BLaER1 (cell line): Measurements from ENCODE around the gene OTUD3.

ENCODE experiments used
- H3K27ac ChIP-seq: shearing (Covaris generic); formaldehyde crosslinking; 2 replicates; pipeline ENCODE4 v1.8.1; 2022
- H3K27me3 ChIP-seq: shearing (Covaris generic); formaldehyde crosslinking; 2 replicates; pipeline ENCODE4 v1.8.1; 2022
- H3K36me3 ChIP-seq: shearing (Covaris generic); formaldehyde crosslinking; 2 replicates; pipeline ENCODE4 v1.8.1; 2022
- H3K4me1 ChIP-seq: shearing (Covaris generic); formaldehyde crosslinking; 2 replicates; pipeline ENCODE4 v1.8.1; 2022
- H3K4me2 ChIP-seq: shearing (Covaris generic); formaldehyde crosslinking; 2 replicates; pipeline ENCODE4 v1.8.1; 2022
- H3K4me3 ChIP-seq: shearing (Covaris generic); formaldehyde crosslinking; 2 replicates; pipeline ENCODE4 v1.8.1; 2022
- H3K9ac ChIP-seq: shearing (Covaris generic); formaldehyde crosslinking; 2 replicates; pipeline ENCODE4 v1.8.1; 2022
- H3K9me3 ChIP-seq: shearing (Covaris generic); formaldehyde crosslinking; 2 replicates; pipeline ENCODE4 v1.8.1; 2022
- H4K20me1 ChIP-seq: shearing (Covaris generic); formaldehyde crosslinking; 2 replicates; pipeline ENCODE4 v1.8.1; 2022
- Cebpa-rat ChIP-seq: shearing (Covaris generic); IDR thresholded peaks from 2 replicates; pipeline ENCODE4 v1.8.1; 2022

OTUD3 gene

DNA sequence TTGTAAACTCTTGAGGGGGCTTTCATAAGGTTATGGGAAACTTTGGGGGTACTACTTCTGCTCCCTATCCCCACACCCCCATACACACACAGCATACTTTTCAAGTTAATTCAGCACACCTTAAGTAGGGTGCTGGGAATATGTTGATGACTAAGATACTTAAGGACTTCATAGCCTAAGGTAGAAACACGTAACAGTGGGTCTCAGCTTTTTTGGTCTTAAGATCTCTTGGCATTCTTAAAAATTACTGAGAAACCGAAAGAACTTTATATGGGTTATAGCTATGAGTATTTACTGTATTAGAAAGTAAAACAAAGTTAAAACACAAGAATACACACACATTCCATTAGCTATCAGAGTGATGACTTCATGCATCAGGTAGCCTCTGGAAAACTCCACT lies 2.1 kb downstream of the OTUD3 start:
- Histone ChIP-seq H3K9ac (peak overlapping the region; percentile 96; the same call in 1 of the 2 replicates), H3K27ac (no peak overlapping the region), H3K36me3 (peaks cover 42% of the 10 kb centered on the region), H3K4me1 (peaks cover 33% of the 10 kb centered on the region), H3K9me3 (no peaks in the 10 kb centered on the region), H4K20me1 (peaks cover 69% of the 10 kb centered on the region), H3K4me3 (peak overlapping the region; percentile 97; the same call in 1 of the 2 replicates), H3K27me3 (no peaks in the 10 kb centered on the region), H3K4me2 (peak overlapping the region; percentile 98)
- TF ChIP-seq Cebpa-rat: no peak

DNA sequence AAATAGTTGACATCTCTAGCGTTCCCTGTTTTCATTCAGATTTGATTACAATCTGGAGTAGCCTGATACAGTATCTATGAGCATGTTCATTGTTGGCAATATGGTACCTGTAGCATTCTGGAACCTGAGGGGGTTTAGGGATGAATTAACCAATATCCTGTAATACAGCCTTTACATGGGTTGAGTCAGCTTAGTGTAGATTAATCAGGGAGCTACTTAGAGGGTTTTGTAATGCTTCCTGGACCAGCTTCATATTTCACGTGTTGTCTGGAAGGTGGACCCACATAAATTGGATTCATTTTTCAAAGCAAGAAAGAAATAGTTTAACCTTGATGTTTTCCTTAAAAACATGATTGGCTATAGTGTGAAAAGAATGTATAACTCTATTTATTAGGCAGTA lies 3.6 kb downstream of the OTUD3 start:
- Histone ChIP-seq H4K20me1 (peaks cover 83% of the 10 kb centered on the region), H3K4me3 (no peak overlapping the region), H3K4me2 (no peak overlapping the region), H3K9me3 (no peaks in the 10 kb centered on the region), H3K27me3 (no peaks in the 10 kb centered on the region), H3K9ac (no peak overlapping the region), H3K36me3 (peaks cover 55% of the 10 kb centered on the region), H3K4me1 (peaks cover 33% of the 10 kb centered on the region), H3K27ac (no peak overlapping the region)
- TF ChIP-seq Cebpa-rat: no peak

DNA sequence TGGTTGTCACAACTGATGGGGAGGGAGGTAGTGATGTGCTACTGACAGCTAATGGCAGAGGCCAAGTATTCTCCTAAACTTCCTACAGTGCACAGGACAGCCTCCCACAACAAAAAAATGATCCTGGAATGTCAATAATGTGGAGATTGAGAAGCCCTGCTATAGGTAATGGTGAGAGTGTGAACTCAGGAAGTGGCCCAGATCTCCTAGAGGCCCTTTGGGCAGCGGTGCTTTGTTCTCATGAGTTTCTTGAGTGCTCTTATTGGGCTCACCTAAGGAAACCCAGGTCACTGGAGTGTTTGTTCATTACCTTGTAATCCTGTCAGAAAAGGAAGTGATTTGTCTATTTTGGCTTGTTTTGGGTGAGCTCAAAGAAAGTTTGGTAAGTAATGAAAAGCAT lies 5.9 kb downstream of the OTUD3 start:
- no peaks in the 10 kb centered on the region for H3K9me3 ChIP-seq
- H3K4me1 ChIP-seq: peaks cover 25% of the 10 kb centered on the region
- H3K36me3 ChIP-seq: peaks cover 78% of the 10 kb centered on the region
- H3K27me3 ChIP-seq: no peaks in the 10 kb centered on the region
- no peak overlapping the region for H3K27ac ChIP-seq
- H3K9ac ChIP-seq: no peak overlapping the region
- H3K4me3 ChIP-seq: no peak overlapping the region
- no peak for TF ChIP-seq Cebpa-rat
- H3K4me2 ChIP-seq: no peak overlapping the region
- H4K20me1 ChIP-seq: peaks cover 96% of the 10 kb centered on the region

DNA sequence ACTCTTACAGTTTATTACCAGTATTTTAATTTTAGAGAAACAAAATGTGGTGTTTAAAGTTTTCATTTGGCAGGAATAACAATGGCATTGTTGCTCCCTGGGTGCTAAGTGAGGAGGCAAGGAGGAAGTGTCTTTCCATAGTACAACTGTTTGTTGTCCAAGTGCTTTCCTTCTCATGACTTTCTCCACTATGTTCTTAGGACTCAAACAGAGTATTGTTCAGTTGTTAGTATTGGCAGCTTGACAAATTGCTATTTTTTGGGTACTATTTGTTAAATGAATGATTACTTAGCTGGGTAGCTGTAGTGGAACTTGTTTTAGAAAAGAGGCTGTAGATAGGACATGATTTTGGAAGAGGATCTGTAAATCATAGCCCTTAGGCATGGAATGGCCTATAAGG lies 7.5 kb downstream of the OTUD3 start:
- H3K4me2 ChIP-seq: no peak overlapping the region
- no peaks in the 10 kb centered on the region for H3K27me3 ChIP-seq
- H3K9ac ChIP-seq: no peak overlapping the region
- no peak overlapping the region for H3K4me3 ChIP-seq
- peaks cover 87% of the 10 kb centered on the region for H3K36me3 ChIP-seq
- H3K4me1 ChIP-seq: peaks cover 9% of the 10 kb centered on the region
- H3K9me3 ChIP-seq: no peaks in the 10 kb centered on the region
- H4K20me1 ChIP-seq: peaks cover 89% of the 10 kb centered on the region
- H3K27ac ChIP-seq: no peak overlapping the region
- TF ChIP-seq Cebpa-rat: no peak

DNA sequence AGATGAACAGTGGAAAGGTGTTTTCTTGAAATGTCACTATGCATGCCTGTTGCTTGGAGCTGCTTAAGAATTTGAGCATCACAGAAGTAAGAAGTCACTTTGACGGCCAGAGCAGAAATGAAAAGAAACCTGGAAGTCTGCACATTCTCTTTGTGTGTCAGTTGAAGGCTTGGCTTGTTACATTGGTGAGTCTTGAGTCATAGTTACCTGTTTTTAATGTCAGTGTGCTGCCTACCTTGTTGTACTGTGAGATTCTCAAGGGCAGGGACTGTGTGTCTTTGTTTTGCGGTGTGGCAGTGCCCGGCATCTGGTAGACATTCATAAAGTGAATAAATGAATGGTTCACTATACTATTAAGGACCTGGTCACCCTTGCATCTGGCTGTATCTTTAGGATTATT lies 9.9 kb downstream of the OTUD3 start:
- H3K4me2 ChIP-seq: no peak overlapping the region
- no peak overlapping the region for H3K9ac ChIP-seq
- H3K9me3 ChIP-seq: no peaks in the 10 kb centered on the region
- TF ChIP-seq Cebpa-rat: no peak
- H3K27ac ChIP-seq: no peak overlapping the region
- H3K4me3 ChIP-seq: no peak overlapping the region
- H3K27me3 ChIP-seq: no peaks in the 10 kb centered on the region
- no peaks in the 10 kb centered on the region for H3K4me1 ChIP-seq
- H3K36me3 ChIP-seq: peaks cover 91% of the 10 kb centered on the region
- H4K20me1 ChIP-seq: peaks cover 86% of the 10 kb centered on the region

DNA sequence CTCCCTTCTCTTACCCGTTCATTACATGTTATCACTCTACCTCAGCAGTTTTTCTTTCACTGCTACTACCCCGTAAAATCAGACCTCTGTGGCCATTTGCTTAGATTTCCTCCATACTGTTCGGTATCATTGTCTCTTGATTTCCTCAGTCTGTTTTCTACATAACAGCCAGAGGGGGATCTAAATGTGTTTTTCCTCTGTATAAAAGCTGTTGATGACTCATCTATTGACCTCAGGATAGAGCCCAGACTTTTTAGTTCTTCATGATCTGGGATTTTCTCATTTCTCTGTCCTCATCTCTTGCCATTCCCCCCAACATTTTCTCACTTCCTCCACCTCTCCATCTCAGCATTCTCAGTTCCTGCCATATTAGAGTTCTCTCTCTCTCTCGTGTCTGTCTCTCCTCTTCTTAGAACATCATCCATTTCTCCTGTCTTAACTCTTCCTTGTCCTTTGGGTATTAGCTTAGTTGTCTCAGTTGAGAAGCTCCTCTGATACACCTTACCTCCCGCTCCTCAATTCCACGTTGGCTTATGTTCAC lies 10.5 kb downstream of the OTUD3 start:
- Histone ChIP-seq H3K36me3 (peaks cover 91% of the 10 kb centered on the region), H3K27ac (no peak overlapping the region), H3K4me1 (no peaks in the 10 kb centered on the region), H3K4me3 (no peak overlapping the region), H3K9me3 (no peaks in the 10 kb centered on the region), H3K4me2 (no peak overlapping the region), H3K9ac (no peak overlapping the region), H3K27me3 (no peaks in the 10 kb centered on the region), H4K20me1 (peaks cover 85% of the 10 kb centered on the region)
- TF ChIP-seq Cebpa-rat: no peak

DNA sequence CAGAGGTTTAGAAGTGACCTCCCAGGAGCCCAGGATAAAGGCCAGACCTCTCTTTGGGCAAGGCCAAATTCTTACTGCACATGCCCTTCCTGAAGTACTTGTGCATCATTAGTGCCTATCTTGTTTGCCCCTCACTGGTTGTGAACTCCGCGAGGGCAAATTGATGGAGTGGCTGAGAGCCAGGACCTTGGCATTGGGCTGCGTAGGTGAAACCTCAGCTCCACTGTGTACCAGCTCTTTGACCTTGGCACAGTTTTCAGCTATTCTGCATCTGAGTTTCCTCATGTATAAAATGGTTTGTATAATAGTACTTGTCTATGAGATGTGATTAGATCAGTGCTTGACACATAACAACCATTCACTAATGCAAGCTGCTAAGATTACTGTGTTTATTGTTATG lies 11.5 kb downstream of the OTUD3 start:
- no peak overlapping the region for H3K27ac ChIP-seq
- TF ChIP-seq Cebpa-rat: no peak
- H4K20me1 ChIP-seq: peaks cover 75% of the 10 kb centered on the region
- H3K4me3 ChIP-seq: no peak overlapping the region
- no peaks in the 10 kb centered on the region for H3K4me1 ChIP-seq
- no peak overlapping the region for H3K4me2 ChIP-seq
- no peaks in the 10 kb centered on the region for H3K9me3 ChIP-seq
- H3K36me3 ChIP-seq: peaks cover 92% of the 10 kb centered on the region
- H3K27me3 ChIP-seq: no peaks in the 10 kb centered on the region
- H3K9ac ChIP-seq: no peak overlapping the region

DNA sequence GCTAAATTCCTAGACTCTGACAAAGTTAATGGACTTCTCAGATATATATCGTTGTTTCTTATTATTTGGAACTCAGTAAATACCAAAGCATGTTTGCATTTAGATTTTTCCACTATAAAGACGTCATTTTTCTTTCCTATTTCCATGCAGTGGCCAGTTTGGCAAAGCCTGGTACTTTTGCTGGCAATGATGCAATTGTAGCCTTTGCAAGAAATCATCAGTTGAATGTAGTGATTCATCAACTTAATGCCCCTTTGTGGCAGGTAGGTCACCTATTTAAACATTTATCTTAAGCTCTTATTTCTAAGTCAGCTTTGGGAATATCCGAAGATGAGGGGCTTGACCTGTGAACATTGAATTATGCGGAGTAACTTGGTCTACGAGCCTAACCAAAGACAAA lies 12.0 kb downstream of the OTUD3 start:
- Histone ChIP-seq H3K4me3 (no peak overlapping the region), H4K20me1 (peaks cover 75% of the 10 kb centered on the region), H3K27me3 (no peaks in the 10 kb centered on the region), H3K36me3 (peaks cover 97% of the 10 kb centered on the region), H3K9me3 (no peaks in the 10 kb centered on the region), H3K4me2 (no peak overlapping the region), H3K27ac (no peak overlapping the region), H3K4me1 (no peaks in the 10 kb centered on the region), H3K9ac (no peak overlapping the region)
- TF ChIP-seq Cebpa-rat: no peak

DNA sequence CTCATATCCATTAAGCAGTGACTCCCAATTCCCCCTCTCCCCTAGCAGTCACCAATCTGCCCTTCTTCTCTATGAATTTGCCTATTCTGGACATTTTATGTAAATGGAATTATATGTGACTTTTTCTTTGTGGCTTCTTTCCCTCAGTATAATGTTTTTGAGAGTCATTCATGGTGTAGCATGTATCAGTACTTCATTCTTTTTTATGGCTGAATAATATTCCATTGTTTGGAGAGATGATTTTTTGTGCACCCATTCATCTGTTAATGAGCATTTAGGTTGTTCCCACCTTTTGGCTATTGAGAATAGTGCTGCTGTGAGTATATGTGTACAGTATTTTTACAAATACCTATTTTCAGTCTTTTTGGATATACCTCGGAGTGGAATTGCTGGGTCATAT lies 19.5 kb downstream of the OTUD3 start:
- Histone ChIP-seq H3K36me3 (peaks cover 96% of the 10 kb centered on the region), H3K9ac (no peak overlapping the region), H3K4me3 (no peak overlapping the region), H4K20me1 (peaks cover 35% of the 10 kb centered on the region), H3K27ac (no peak overlapping the region), H3K4me1 (no peaks in the 10 kb centered on the region), H3K4me2 (no peak overlapping the region), H3K27me3 (no peaks in the 10 kb centered on the region), H3K9me3 (no peaks in the 10 kb centered on the region)
- TF ChIP-seq Cebpa-rat: no peak

DNA sequence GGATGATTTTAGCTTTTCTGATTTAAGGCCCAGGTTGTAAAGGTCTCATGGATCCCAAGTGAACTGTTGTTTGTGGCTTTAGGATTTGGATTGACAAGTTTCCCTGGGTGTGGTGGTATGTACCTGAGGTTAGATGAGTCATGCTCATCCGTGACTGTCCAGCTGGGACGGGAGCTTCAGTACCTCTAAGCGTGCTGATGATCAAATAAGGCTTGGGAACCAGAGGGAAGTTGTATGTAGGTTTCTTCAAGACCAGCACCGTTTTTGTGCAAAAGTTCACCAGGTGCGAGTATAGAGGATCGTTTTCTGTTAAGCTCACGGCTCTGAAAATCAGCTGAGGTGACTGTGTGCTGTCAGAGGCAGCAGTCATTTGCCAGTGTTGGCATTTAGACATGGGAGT lies 21.4 kb downstream of the OTUD3 start:
- Histone ChIP-seq H3K4me3 (no peak overlapping the region), H3K9me3 (no peaks in the 10 kb centered on the region), H4K20me1 (peaks cover 26% of the 10 kb centered on the region; the same call in 1 of the 2 replicates), H3K4me2 (no peak overlapping the region), H3K4me1 (no peaks in the 10 kb centered on the region), H3K27ac (no peak overlapping the region), H3K9ac (no peak overlapping the region), H3K27me3 (no peaks in the 10 kb centered on the region), H3K36me3 (peaks cover 96% of the 10 kb centered on the region)
- TF ChIP-seq Cebpa-rat: no peak

DNA sequence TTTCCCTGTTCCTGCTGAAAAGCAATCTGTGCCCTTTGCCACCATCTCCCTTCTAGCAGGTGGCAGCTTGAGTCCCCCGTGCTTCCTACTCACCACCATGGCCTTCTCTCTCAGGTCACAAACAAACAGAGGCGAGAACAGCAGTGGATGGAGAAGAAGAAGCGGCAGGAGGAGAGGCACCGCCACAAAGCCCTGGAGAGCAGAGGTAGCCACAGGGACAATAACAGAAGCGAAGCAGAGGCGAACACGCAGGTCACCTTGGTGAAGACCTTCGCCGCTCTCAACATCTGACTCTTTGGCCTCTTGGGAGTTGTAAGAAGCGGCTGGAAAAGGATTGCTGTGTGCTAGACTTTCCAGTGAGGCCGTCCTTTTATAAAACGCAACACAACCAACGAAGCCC lies 25.3 kb downstream of the OTUD3 start:
- H3K27ac ChIP-seq: no peak overlapping the region

More for the DNA sequence above, 25.3 kb downstream of the OTUD3 start:
- Histone ChIP-seq H3K9me3 (no peaks in the 10 kb centered on the region), H3K4me2 (no peak overlapping the region), H4K20me1 (peaks cover 46% of the 10 kb centered on the region), H3K36me3 (peaks cover 94% of the 10 kb centered on the region), H3K4me3 (no peak overlapping the region), H3K9ac (no peak overlapping the region), H3K4me1 (peaks cover 12% of the 10 kb centered on the region), H3K27me3 (no peaks in the 10 kb centered on the region)
- TF ChIP-seq Cebpa-rat: no peak
